Esophagus mucosa (tissue), 1 donor: Measurements from ENCODE around the gene ADAMTS17. TPM values are rescaled to one million over a fixed set of nuclear protein-coding genes. Genes with fewer than 3 reads are reported as not detected.

ENCODE experiments used
- ATAC-seq: fragments of 200-7000 bp; cut with Tn5 transposase; one replicate; pipeline ENCODE4 v1.9.1; 2020
- total RNA-seq: library from RNA; stranded (reverse); gene quantifications from one replicate; pipeline ENCODE4 v1.2.4, GENCODE V29; 2023
- donor health status: DM: yes; HTN: yes; CAD: no.

The ADAMTS17 gene
- total RNA-seq, 1 donor from 2014 or later = 4.0 TPM

- ATAC-seq = no peak
Observed at GRCh38 chr15:100276506-100276905, 65.3 kb downstream of the ADAMTS17 start.

GRCh38 chr15:100275641-100276040 is 66.1 kb downstream of the ADAMTS17 start:
- ATAC-seq = no peak

GRCh38 chr15:100269831-100270230 is 71.9 kb downstream of the ADAMTS17 start:
- no peak for ATAC-seq

GRCh38 chr15:100266166-100266565 is 75.6 kb downstream of the ADAMTS17 start:
- no peak for ATAC-seq

- no peak for ATAC-seq
Observed at GRCh38 chr15:100265641-100266035, 76.1 kb downstream of the ADAMTS17 start.

GRCh38 chr15:100264994-100265640 is 76.7 kb downstream of the ADAMTS17 start:
- ATAC-seq = no peak

GRCh38 chr15:100263721-100264455 is 77.9 kb downstream of the ADAMTS17 start:
- no peak for ATAC-seq

- no peak for ATAC-seq
Observed at GRCh38 chr15:100263031-100263430, 78.7 kb downstream of the ADAMTS17 start.

- ATAC-seq = no peak
Observed at GRCh38 chr15:100261302-100262240, 80.2 kb downstream of the ADAMTS17 start.

GRCh38 chr15:100259266-100259665 is 82.5 kb downstream of the ADAMTS17 start:
- no peak for ATAC-seq

- ATAC-seq = no peak
Observed at GRCh38 chr15:100256970-100257650, 84.7 kb downstream of the ADAMTS17 start.

GRCh38 chr15:100256101-100256969 is 85.4 kb downstream of the ADAMTS17 start:
- ATAC-seq = no peak

GRCh38 chr15:100255644-100256043 is 86.1 kb downstream of the ADAMTS17 start:
- no peak for ATAC-seq

- no peak for ATAC-seq
Observed at GRCh38 chr15:100254691-100255090, 87.1 kb downstream of the ADAMTS17 start.

- no peak for ATAC-seq
Observed at GRCh38 chr15:100254285-100254684, 87.5 kb downstream of the ADAMTS17 start.

- no peak for ATAC-seq
Observed at GRCh38 chr15:100253640-100254039, 88.1 kb downstream of the ADAMTS17 start.

GRCh38 chr15:100252779-100253417 is 88.9 kb downstream of the ADAMTS17 start:
- ATAC-seq = no peak

GRCh38 chr15:100252359-100252758 is 89.4 kb downstream of the ADAMTS17 start:
- no peak for ATAC-seq

GRCh38 chr15:100250176-100250800 is 91.5 kb downstream of the ADAMTS17 start:
- no peak for ATAC-seq

- no peak for ATAC-seq
Observed at GRCh38 chr15:100249096-100249815, 92.5 kb downstream of the ADAMTS17 start.
